Measurements from ENCODE around the gene NEUROG3.

Gene NEUROG3

DNA sequence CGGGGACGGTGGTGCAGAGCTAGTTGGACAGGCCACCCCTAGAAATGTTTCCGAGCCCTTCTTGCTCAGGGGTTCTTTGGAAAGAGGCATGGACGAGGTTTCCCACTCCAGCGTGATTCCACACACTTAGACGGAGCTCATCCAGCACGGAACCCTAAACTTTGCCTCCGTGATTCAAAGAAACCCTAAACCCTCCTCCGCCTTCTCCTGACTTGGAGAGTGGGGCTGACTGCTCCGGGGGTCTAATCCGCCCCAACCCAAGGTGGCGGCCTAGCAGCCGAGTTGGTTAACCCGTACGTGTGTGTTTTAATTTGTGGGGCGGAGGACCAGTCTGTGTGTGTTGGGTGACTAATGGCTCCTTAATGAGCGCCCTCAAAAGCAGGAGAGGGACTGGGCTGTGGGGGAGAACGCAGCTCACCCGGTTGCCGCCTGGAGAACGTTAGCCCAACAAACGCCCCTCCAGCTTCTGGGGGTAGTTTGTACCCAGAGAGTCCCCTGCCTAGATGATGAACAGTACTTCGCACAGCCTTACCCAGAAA, 3.8 kb downstream of the NEUROG3 start:
- no peaks in the 10 kb centered on the region for H3K36me3 ChIP-seq (ENCODE audit: control insufficient read depth, insufficient read depth, low read length)
- peaks cover 10% of the 10 kb centered on the region for H3K4me1 ChIP-seq (ENCODE audit: control insufficient read depth, insufficient read depth, low read length)
- peaks cover 76% of the 10 kb centered on the region for H3K27me3 ChIP-seq (ENCODE audit: control insufficient read depth, insufficient read depth, low read length)
- no peaks in the 10 kb centered on the region for H3K9me3 ChIP-seq (ENCODE audit: control insufficient read depth, low read length)
- no peak overlapping the region for H3K4me3 ChIP-seq (ENCODE audit: low read length)
- H3K9ac ChIP-seq (ENCODE audit: low read length) = no peak overlapping the region

GRCh38 chr10:69568472-69569395, 4.5 kb downstream of the NEUROG3 start:
- peaks cover 69% of the 10 kb centered on the region for H3K27me3 ChIP-seq (ENCODE audit: control insufficient read depth, insufficient read depth, low read length)
- no peaks in the 10 kb centered on the region for H3K9me3 ChIP-seq (ENCODE audit: control insufficient read depth, low read length)
- no peaks in the 10 kb centered on the region for H3K36me3 ChIP-seq (ENCODE audit: control insufficient read depth, insufficient read depth, low read length)
- peaks cover 10% of the 10 kb centered on the region for H3K4me1 ChIP-seq (ENCODE audit: control insufficient read depth, insufficient read depth, low read length)
- H3K9ac ChIP-seq (ENCODE audit: low read length) = no peak overlapping the region
- H3K4me3 ChIP-seq (ENCODE audit: low read length) = no peak overlapping the region

- peaks cover 60% of the 10 kb centered on the region for H3K27me3 ChIP-seq (ENCODE audit: control insufficient read depth, insufficient read depth, low read length)
- no peaks in the 10 kb centered on the region for H3K9me3 ChIP-seq (ENCODE audit: control insufficient read depth, low read length)
- no peak overlapping the region for H3K9ac ChIP-seq (ENCODE audit: low read length)
- no peak overlapping the region for H3K4me3 ChIP-seq (ENCODE audit: low read length)
- H3K36me3 ChIP-seq (ENCODE audit: control insufficient read depth, insufficient read depth, low read length) = no peaks in the 10 kb centered on the region
- peaks cover 6% of the 10 kb centered on the region for H3K4me1 ChIP-seq (ENCODE audit: control insufficient read depth, insufficient read depth, low read length)
Observed at GRCh38 chr10:69567920-69568319, 5.3 kb downstream of the NEUROG3 start.

- H3K4me3 ChIP-seq (ENCODE audit: low read length) = no peak overlapping the region
- H3K36me3 ChIP-seq (ENCODE audit: control insufficient read depth, insufficient read depth, low read length) = no peaks in the 10 kb centered on the region
- peaks cover 9% of the 10 kb centered on the region for H3K27me3 ChIP-seq (ENCODE audit: control insufficient read depth, insufficient read depth, low read length)
- no peaks in the 10 kb centered on the region for H3K4me1 ChIP-seq (ENCODE audit: control insufficient read depth, insufficient read depth, low read length)
- no peaks in the 10 kb centered on the region for H3K9me3 ChIP-seq (ENCODE audit: control insufficient read depth, low read length)
- H3K9ac ChIP-seq (ENCODE audit: low read length) = no peak overlapping the region
Observed at GRCh38 chr10:69562731-69563254, 10.4 kb downstream of the NEUROG3 start.

DNA sequence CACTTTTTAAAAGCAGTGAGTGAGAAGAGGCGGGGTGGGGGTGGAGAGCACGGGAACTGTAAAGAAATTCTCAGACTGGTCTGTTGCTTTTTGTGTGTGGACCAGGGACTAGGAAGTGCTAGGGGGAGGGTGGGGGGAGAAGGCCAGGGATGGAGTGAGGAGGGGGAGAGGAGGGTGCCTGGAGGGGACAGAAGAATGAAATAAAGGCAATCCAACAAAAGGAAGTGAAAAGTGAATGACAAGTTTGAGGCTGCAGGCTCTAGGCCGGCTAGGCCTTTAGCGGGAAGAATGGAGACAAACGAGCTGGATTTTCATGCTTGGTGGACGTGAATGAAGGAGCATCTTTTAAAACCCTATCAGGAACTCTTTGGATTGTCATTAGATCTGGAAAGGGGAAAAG, 13.7 kb downstream of the NEUROG3 start:
- no peak overlapping the region for H3K9ac ChIP-seq (ENCODE audit: low read length)
- no peaks in the 10 kb centered on the region for H3K9me3 ChIP-seq (ENCODE audit: control insufficient read depth, low read length)
- no peaks in the 10 kb centered on the region for H3K27me3 ChIP-seq (ENCODE audit: control insufficient read depth, insufficient read depth, low read length)
- no peaks in the 10 kb centered on the region for H3K36me3 ChIP-seq (ENCODE audit: control insufficient read depth, insufficient read depth, low read length)
- H3K4me1 ChIP-seq (ENCODE audit: control insufficient read depth, insufficient read depth, low read length) = no peaks in the 10 kb centered on the region
- no peak overlapping the region for H3K4me3 ChIP-seq (ENCODE audit: low read length)

DNA sequence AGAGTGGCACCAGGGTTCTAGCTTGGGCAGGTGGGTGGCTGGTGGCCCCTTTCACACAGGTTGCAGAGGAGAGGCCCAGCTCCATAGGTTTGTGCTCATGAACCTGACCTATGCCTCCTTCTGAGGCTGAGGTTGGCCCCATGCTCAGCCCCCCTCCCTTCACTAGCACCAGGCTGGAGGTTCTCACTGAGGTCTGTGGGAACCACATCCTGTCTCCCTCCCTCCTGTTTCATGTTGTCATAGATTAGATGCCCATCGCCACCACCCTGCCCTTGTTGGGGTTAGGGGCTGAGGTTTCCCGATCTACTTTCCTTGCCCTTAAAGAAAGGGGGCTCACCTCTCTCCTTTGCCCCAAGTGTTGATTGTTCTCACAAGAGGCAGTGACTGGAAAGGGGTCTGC, 14.7 kb downstream of the NEUROG3 start:
- H3K9ac ChIP-seq (ENCODE audit: low read length) = no peak overlapping the region
- H3K4me1 ChIP-seq (ENCODE audit: control insufficient read depth, insufficient read depth, low read length) = no peaks in the 10 kb centered on the region
- H3K27me3 ChIP-seq (ENCODE audit: control insufficient read depth, insufficient read depth, low read length) = no peaks in the 10 kb centered on the region
- no peaks in the 10 kb centered on the region for H3K9me3 ChIP-seq (ENCODE audit: control insufficient read depth, low read length)
- no peak overlapping the region for H3K4me3 ChIP-seq (ENCODE audit: low read length)
- H3K36me3 ChIP-seq (ENCODE audit: control insufficient read depth, insufficient read depth, low read length) = no peaks in the 10 kb centered on the region

- H3K27me3 ChIP-seq (ENCODE audit: control insufficient read depth, insufficient read depth, low read length) = no peaks in the 10 kb centered on the region
- no peak overlapping the region for H3K4me3 ChIP-seq (ENCODE audit: low read length)
- H3K4me1 ChIP-seq (ENCODE audit: control insufficient read depth, insufficient read depth, low read length) = no peaks in the 10 kb centered on the region
- H3K9ac ChIP-seq (ENCODE audit: low read length) = no peak overlapping the region
- H3K36me3 ChIP-seq (ENCODE audit: control insufficient read depth, insufficient read depth, low read length) = no peaks in the 10 kb centered on the region
- no peaks in the 10 kb centered on the region for H3K9me3 ChIP-seq (ENCODE audit: control insufficient read depth, low read length)
Observed at GRCh38 chr10:69554611-69555010, 18.6 kb downstream of the NEUROG3 start.

DNA sequence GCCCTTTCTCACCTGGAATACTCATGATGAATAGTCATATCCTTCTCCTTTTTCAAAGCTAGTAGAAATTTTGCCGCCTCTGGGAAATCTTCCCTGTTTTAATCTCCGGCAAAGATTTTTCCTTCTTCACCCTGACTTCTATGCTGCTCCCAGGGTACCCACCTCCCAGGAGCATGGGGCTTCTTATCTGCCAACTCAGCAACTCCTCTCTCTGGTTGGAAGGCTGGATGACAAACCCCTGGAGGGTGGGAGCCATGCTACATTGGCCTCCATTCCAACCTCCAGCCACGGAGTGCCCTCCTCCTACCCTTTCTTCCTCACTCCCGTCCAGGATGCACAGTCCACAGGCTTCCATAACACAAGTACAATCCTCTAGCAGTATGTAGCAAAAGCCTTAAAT, 19.9 kb downstream of the NEUROG3 start:
- no peaks in the 10 kb centered on the region for H3K9me3 ChIP-seq (ENCODE audit: control insufficient read depth, low read length)

DNA sequence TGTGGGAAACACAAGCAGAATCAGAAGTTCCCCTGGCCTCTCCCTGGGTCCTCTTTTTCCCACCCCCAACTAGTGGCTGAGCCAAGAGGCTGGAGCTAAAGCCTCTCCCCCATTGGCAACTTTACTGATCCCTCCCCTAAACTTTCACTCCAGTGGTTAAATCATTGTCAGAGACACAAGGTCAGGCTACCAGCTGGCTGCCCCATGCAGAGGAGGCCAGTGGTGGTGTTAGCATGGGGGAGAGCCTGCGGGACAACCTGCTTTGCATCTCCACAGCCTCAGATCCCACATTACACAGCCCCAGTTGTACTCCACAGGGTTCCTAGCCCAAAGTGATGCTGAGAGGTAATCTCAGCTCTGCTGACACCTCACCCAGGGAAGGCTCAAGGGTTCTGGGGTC, 21.0 kb downstream of the NEUROG3 start:
- H3K9me3 ChIP-seq (ENCODE audit: control insufficient read depth, low read length) = no peaks in the 10 kb centered on the region
- no peak overlapping the region for H3K4me3 ChIP-seq (ENCODE audit: low read length)
- H3K36me3 ChIP-seq (ENCODE audit: control insufficient read depth, insufficient read depth, low read length) = no peaks in the 10 kb centered on the region
- H3K4me1 ChIP-seq (ENCODE audit: control insufficient read depth, insufficient read depth, low read length) = no peaks in the 10 kb centered on the region
- H3K9ac ChIP-seq (ENCODE audit: low read length) = no peak overlapping the region
- no peaks in the 10 kb centered on the region for H3K27me3 ChIP-seq (ENCODE audit: control insufficient read depth, insufficient read depth, low read length)

More for the DNA sequence above, 19.9 kb downstream of the NEUROG3 start:
- Histone ChIP-seq H3K4me1 (ENCODE audit: control insufficient read depth, insufficient read depth, low read length) (no peaks in the 10 kb centered on the region), H3K27me3 (ENCODE audit: control insufficient read depth, insufficient read depth, low read length) (no peaks in the 10 kb centered on the region), H3K4me3 (ENCODE audit: low read length) (no peak overlapping the region), H3K36me3 (ENCODE audit: control insufficient read depth, insufficient read depth, low read length) (no peaks in the 10 kb centered on the region), H3K9ac (ENCODE audit: low read length) (no peak overlapping the region)

- H3K9me3 ChIP-seq (ENCODE audit: control insufficient read depth, low read length) = no peaks in the 10 kb centered on the region
- H3K27me3 ChIP-seq (ENCODE audit: control insufficient read depth, insufficient read depth, low read length) = no peaks in the 10 kb centered on the region
- H3K4me3 ChIP-seq (ENCODE audit: low read length) = no peak overlapping the region
- H3K36me3 ChIP-seq (ENCODE audit: control insufficient read depth, insufficient read depth, low read length) = no peaks in the 10 kb centered on the region
- H3K4me1 ChIP-seq (ENCODE audit: control insufficient read depth, insufficient read depth, low read length) = no peaks in the 10 kb centered on the region
- H3K9ac ChIP-seq (ENCODE audit: low read length) = no peak overlapping the region
Observed at GRCh38 chr10:69549959-69550358, 23.3 kb downstream of the NEUROG3 start.

GRCh38 chr10:69541463-69541862, 31.8 kb downstream of the NEUROG3 start:
- Histone ChIP-seq H3K36me3 (ENCODE audit: control insufficient read depth, insufficient read depth, low read length) (no peaks in the 10 kb centered on the region), H3K9ac (ENCODE audit: low read length) (no peak overlapping the region), H3K4me1 (ENCODE audit: control insufficient read depth, insufficient read depth, low read length) (no peaks in the 10 kb centered on the region), H3K27me3 (ENCODE audit: control insufficient read depth, insufficient read depth, low read length) (no peaks in the 10 kb centered on the region), H3K9me3 (ENCODE audit: control insufficient read depth, low read length) (no peaks in the 10 kb centered on the region), H3K4me3 (ENCODE audit: low read length) (no peak overlapping the region)

DNA sequence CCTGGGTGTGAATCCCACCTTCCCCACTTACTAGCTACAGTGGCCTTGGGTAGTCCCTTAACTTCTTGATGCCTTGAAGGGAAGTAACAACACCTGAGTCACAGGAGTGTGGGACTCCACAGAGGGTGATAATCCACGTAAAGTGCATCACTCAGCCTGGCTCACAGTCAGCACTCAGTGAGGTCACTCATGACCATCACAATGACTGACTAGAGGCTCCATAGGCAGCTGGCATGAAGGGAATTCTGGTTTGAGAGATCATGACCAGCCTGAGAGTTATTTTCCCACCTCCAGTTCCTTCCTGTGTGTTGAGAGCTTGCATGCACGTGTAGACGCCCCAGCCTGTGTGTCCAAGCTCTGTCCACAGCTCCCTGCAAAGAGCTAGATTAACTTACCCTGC, 34.8 kb downstream of the NEUROG3 start:
- Histone ChIP-seq H3K27me3 (ENCODE audit: control insufficient read depth, insufficient read depth, low read length) (no peaks in the 10 kb centered on the region), H3K36me3 (ENCODE audit: control insufficient read depth, insufficient read depth, low read length) (no peaks in the 10 kb centered on the region), H3K4me3 (ENCODE audit: low read length) (no peak overlapping the region), H3K9me3 (ENCODE audit: control insufficient read depth, low read length) (no peaks in the 10 kb centered on the region), H3K4me1 (ENCODE audit: control insufficient read depth, insufficient read depth, low read length) (no peaks in the 10 kb centered on the region), H3K9ac (ENCODE audit: low read length) (no peak overlapping the region)
